OCI-LY1 (cell line): ENCODE data around the gene P2RY6.

Source experiments
- H2AFZ ChIP-seq: fragments of 200-600 bp; sonication (generic), shearing (Covaris generic); 2 replicates; pipeline ENCODE4 v1.6.0; 2014; ENCODE audit warnings: antibody characterized with exemption, mild to moderate bottlenecking, low read length
- H3F3A ChIP-seq: fragments of 200-600 bp; sonication (generic), shearing (Covaris generic); 2 replicates; pipeline ENCODE4 v1.6.0; 2014; ENCODE audit warnings: mild to moderate bottlenecking, antibody characterized with exemption, low read length, moderate library complexity; ENCODE audit not compliant: insufficient read depth
- H3K27ac ChIP-seq: fragments of 200-600 bp; sonication (generic); 2 replicates; pipeline ENCODE4 v1.5.1; 2014; ENCODE audit warnings: low read length, mixed run types, mild to moderate bottlenecking, low read depth; ENCODE audit not compliant: poor library complexity, severe bottlenecking
- H3K27me3 ChIP-seq: fragments of 200-600 bp; sonication (generic); 2 replicates; pipeline ENCODE4 v1.6.0; 2014; ENCODE audit warnings: antibody characterized with exemption, mild to moderate bottlenecking, low read length, moderate library complexity; ENCODE audit not compliant: insufficient read depth
- H3K36me3 ChIP-seq: fragments of 200-600 bp; sonication (generic); 2 replicates; pipeline ENCODE4 v1.6.1; 2014; ENCODE audit warnings: mild to moderate bottlenecking, antibody characterized with exemption, low read length, moderate library complexity, mixed read lengths; ENCODE audit not compliant: insufficient read depth
- H3K4me1 ChIP-seq: fragments of 200-600 bp; sonication (generic); 2 replicates; pipeline ENCODE4 v1.5.1; 2014; ENCODE audit warnings: mild to moderate bottlenecking, low read length, moderate library complexity; ENCODE audit not compliant: insufficient read depth, severe bottlenecking
- H3K4me2 ChIP-seq: fragments of 200-600 bp; sonication (generic), shearing (Covaris generic); 2 replicates; pipeline ENCODE4 v1.6.1; 2014; ENCODE audit warnings: low read length
- H3K4me3 ChIP-seq: fragments of 200-600 bp; sonication (generic); 2 replicates; pipeline ENCODE4 v1.5.1; 2014; ENCODE audit warnings: low read length, low read depth, mild to moderate bottlenecking, mixed read lengths; ENCODE audit not compliant: poor library complexity, severe bottlenecking
- H3K79me2 ChIP-seq: fragments of 200-600 bp; shearing (Covaris generic); 2 replicates; pipeline ENCODE4 v1.6.1; 2016; ENCODE audit warnings: mixed run types, low read length, mixed read lengths; ENCODE audit not compliant: insufficient read depth
- H3K9ac ChIP-seq: fragments of 200-600 bp; sonication (generic), shearing (Covaris generic); 2 replicates; pipeline ENCODE4 v1.6.1; 2014; ENCODE audit warnings: mild to moderate bottlenecking, low read length, mixed read lengths
- H3K9me2 ChIP-seq: fragments of 200-600 bp; sonication (generic), shearing (Covaris generic); 2 replicates; pipeline ENCODE4 v1.6.1; 2014; ENCODE audit warnings: low read depth, mild to moderate bottlenecking, low read length, mixed read lengths
- H3K9me3 ChIP-seq: fragments of 200-600 bp; shearing (Covaris generic); 2 replicates; pipeline ENCODE4 v1.6.1; 2014; ENCODE audit warnings: low read length, mixed read lengths
- H4K20me1 ChIP-seq: fragments of 200-600 bp; sonication (generic), shearing (Covaris generic); 2 replicates; pipeline ENCODE4 v1.6.0; 2016; ENCODE audit warnings: mild to moderate bottlenecking, low read length; ENCODE audit not compliant: insufficient read depth
- EZH2 ChIP-seq: fragments of 200-600 bp; sonication (generic), shearing (Covaris generic); IDR thresholded peaks from 2 replicates; pipeline ENCODE4 v1.8.0; 2017; ENCODE audit warnings: borderline replicate concordance, mixed run types, mild to moderate bottlenecking, antibody characterized with exemption, low read length, moderate library complexity, mixed read lengths
- TF ChIP-seq, protein P1 (sequence below): fragments of 200-600 bp; sonication (generic), shearing (Covaris generic); IDR thresholded peaks from 2 replicates; pipeline ENCODE4 v1.5.1; 2017; ENCODE audit warnings: mild to moderate bottlenecking, antibody characterized with exemption, low read length, moderate library complexity, mixed read lengths

P2RY6 gene

GRCh38 chr11:73334384-73335203, 62.5 kb downstream of the P2RY6 start:
- Histone ChIP-seq H3K4me3 (no peak overlapping the region), H3K27me3 (no peaks in the 10 kb centered on the region), H3F3A (no peaks in the 10 kb centered on the region), H4K20me1 (no peaks in the 10 kb centered on the region), H3K79me2 (no peaks in the 10 kb centered on the region), H3K9me3 (no peaks in the 10 kb centered on the region), H3K4me1 (no peaks in the 10 kb centered on the region), H3K36me3 (no peaks in the 10 kb centered on the region), H3K9me2 (no peaks in the 10 kb centered on the region), H3K9ac (no peak overlapping the region), H2AFZ (no peak overlapping the region), H3K4me2 (no peak overlapping the region), H3K27ac (no peak overlapping the region)
- no peak for TF ChIP-seq EZH2
- TF ChIP-seq, protein P1, sequence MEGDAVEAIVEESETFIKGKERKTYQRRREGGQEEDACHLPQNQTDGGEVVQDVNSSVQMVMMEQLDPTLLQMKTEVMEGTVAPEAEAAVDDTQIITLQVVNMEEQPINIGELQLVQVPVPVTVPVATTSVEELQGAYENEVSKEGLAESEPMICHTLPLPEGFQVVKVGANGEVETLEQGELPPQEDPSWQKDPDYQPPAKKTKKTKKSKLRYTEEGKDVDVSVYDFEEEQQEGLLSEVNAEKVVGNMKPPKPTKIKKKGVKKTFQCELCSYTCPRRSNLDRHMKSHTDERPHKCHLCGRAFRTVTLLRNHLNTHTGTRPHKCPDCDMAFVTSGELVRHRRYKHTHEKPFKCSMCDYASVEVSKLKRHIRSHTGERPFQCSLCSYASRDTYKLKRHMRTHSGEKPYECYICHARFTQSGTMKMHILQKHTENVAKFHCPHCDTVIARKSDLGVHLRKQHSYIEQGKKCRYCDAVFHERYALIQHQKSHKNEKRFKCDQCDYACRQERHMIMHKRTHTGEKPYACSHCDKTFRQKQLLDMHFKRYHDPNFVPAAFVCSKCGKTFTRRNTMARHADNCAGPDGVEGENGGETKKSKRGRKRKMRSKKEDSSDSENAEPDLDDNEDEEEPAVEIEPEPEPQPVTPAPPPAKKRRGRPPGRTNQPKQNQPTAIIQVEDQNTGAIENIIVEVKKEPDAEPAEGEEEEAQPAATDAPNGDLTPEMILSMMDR = no peak

- Histone ChIP-seq H3F3A (no peaks in the 10 kb centered on the region), H2AFZ (no peak overlapping the region), H4K20me1 (no peaks in the 10 kb centered on the region), H3K27me3 (no peaks in the 10 kb centered on the region), H3K9ac (no peak overlapping the region), H3K27ac (no peak overlapping the region), H3K4me2 (no peak overlapping the region), H3K4me3 (no peak overlapping the region), H3K36me3 (no peaks in the 10 kb centered on the region), H3K9me3 (no peaks in the 10 kb centered on the region), H3K79me2 (no peaks in the 10 kb centered on the region), H3K9me2 (no peaks in the 10 kb centered on the region), H3K4me1 (no peaks in the 10 kb centered on the region)
- no peak for TF ChIP-seq EZH2
- TF ChIP-seq, protein P1 = peak; percentile 98
Observed at GRCh38 chr11:73335204-73335923, 63.2 kb downstream of the P2RY6 start.

- Histone ChIP-seq H3K4me3 (no peak overlapping the region), H3K9ac (no peak overlapping the region), H3F3A (no peaks in the 10 kb centered on the region), H3K4me1 (no peaks in the 10 kb centered on the region), H2AFZ (no peak overlapping the region), H3K27me3 (no peaks in the 10 kb centered on the region), H3K36me3 (no peaks in the 10 kb centered on the region), H4K20me1 (no peaks in the 10 kb centered on the region), H3K9me2 (no peaks in the 10 kb centered on the region), H3K79me2 (no peaks in the 10 kb centered on the region), H3K4me2 (no peak overlapping the region), H3K27ac (no peak overlapping the region), H3K9me3 (no peaks in the 10 kb centered on the region)
- TF ChIP-seq EZH2 = no peak
- TF ChIP-seq, protein P1 = no peak
Observed at GRCh38 chr11:73337846-73338245, 65.7 kb downstream of the P2RY6 start.
